Activated naive CD8-positive, alpha-beta T cell treated with anti-CD3 and anti-CD28 coated beads for 36 hours (primary cell): ENCODE data around the gene SOCS2. TPM values are rescaled to one million over a fixed set of nuclear protein-coding genes. Genes with fewer than 3 reads are reported as not detected.
"Not testable (repeated sequence)": the region's sequence is repeated elsewhere in the genome, so short reads cannot be mapped to it uniquely, and the experiment has no call there.

Experiments used
- DNase-seq: peaks from one replicate; pipeline ENCODE4 v3.0.0; 2021
- H3K27ac Mint-ChIP-seq: one replicate; pipeline ENCODE4 v1.8.0; 2022; ENCODE audit warnings: mild to moderate bottlenecking, moderate library complexity, mixed read lengths
- H3K27me3 Mint-ChIP-seq: one replicate; pipeline ENCODE4 v1.8.0; 2022; ENCODE audit warnings: mild to moderate bottlenecking, mixed read lengths
- H3K36me3 Mint-ChIP-seq: one replicate; pipeline ENCODE4 v1.8.0; 2021; ENCODE audit warnings: mild to moderate bottlenecking, mixed read lengths
- H3K4me1 Mint-ChIP-seq: one replicate; pipeline ENCODE4 v1.8.0; 2021; ENCODE audit warnings: mixed read lengths
- H3K4me3 Mint-ChIP-seq: one replicate; pipeline ENCODE4 v1.8.0; 2022; ENCODE audit warnings: mild to moderate bottlenecking, moderate library complexity, mixed read lengths
- H3K9me3 Mint-ChIP-seq: one replicate; pipeline ENCODE4 v1.8.0; 2022; ENCODE audit warnings: mixed read lengths
- total RNA-seq, 2 experiments: library from RNA; stranded (reverse); gene quantifications; one replicate each; pipeline ENCODE4 v1.2.3, GENCODE V29; 2021

Gene SOCS2
- total RNA-seq, 2 experiments from 2014 or later: 25.8 to 27.0 TPM

DNA sequence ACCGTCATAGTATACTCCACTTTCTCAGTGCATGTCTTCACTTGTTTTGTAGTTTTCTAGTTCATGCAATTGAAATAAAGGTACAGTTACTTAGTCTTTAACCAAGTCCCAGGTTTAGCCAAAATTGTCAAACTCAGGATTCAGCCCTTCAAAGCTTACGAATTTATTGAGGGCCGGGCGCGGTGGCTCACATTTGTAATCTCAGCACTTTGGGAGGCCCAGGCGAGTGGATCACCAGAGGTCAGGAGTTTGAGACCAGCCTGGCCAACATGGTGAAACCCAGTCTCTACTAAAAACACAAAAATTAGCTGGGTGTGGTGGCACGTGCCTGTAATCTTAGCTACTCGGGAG, 52.8 kb downstream of the SOCS2 start:
- H3K9me3 Mint-ChIP-seq, H3K4me3 Mint-ChIP-seq, DNase-seq, H3K27me3 Mint-ChIP-seq, H3K36me3 Mint-ChIP-seq, H3K4me1 Mint-ChIP-seq, H3K27ac Mint-ChIP-seq: not testable (repeated sequence)

DNA sequence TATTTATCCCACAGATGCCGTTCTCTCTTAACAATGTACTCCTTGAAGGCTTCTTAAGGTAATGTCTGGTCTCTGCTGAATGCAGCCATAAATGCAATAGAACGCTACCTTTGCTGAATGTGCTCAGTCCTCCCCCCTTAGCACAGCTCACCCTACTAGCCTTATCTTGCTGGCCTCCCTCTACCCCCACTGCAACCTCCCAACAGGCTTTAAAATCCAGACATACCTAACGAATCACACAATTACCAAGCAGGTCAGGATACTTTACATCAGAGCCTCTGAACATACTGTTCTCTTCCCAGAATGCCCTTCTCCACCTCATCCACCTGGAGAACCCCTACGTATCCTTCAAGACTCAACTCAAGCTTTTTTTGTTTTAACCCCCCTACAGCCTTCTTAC, 53.7 kb downstream of the SOCS2 start:
- H3K4me3 Mint-ChIP-seq: no peak overlapping the region
- no peak overlapping the region for H3K27ac Mint-ChIP-seq
- H3K9me3 Mint-ChIP-seq: no peaks in the 10 kb centered on the region
- H3K27me3 Mint-ChIP-seq: no peaks in the 10 kb centered on the region
- peaks cover 7% of the 10 kb centered on the region for H3K4me1 Mint-ChIP-seq
- no peaks in the 10 kb centered on the region for H3K36me3 Mint-ChIP-seq
- no peak for DNase-seq

Other genes starting within 250 kb of the SOCS2 start
- gene NUDT4, start 194.8 kb upstream of the SOCS2 start, total RNA-seq: 10 to 100 TPM; 77.2 to 85.5 TPM
- gene UBE2N, start 130.7 kb upstream of the SOCS2 start, total RNA-seq: 100 to 1,000 TPM; 228 to 235 TPM
- 10 to 100 TPM; 92.4 to 93.4 TPM for gene MRPL42, start 105.2 kb upstream of the SOCS2 start, total RNA-seq
- 1 to 10 TPM; 6.0 to 8.7 TPM for gene CRADD, start 104.7 kb downstream of the SOCS2 start, total RNA-seq